SK-N-SH treated with all-trans-retinoic acid at 6 μM for 48 hours (cell line): ENCODE data around the gene NRXN3.

Experiments used
- BACH2 ChIP-seq: fragments of 250-450 bp; sonication (Bioruptor Pico); IDR thresholded peaks from 2 replicates; pipeline ENCODE4 v1.9.0; 2021; ENCODE audit warnings: mild to moderate bottlenecking, borderline replicate concordance
- CSDC2 ChIP-seq: fragments of 250-450 bp; sonication (Bioruptor Pico); IDR thresholded peaks from 2 replicates; pipeline ENCODE4 v1.5.0; 2020; ENCODE audit warnings: mild to moderate bottlenecking, moderate library complexity
- GLIS3 ChIP-seq: fragments of 250-450 bp; sonication (Bioruptor Pico); IDR thresholded peaks from 2 replicates; pipeline ENCODE4 v1.5.0; 2020; ENCODE audit warnings: mild to moderate bottlenecking, moderate library complexity
- ISL1 ChIP-seq: fragments of 250-450 bp; sonication (Bioruptor Pico); IDR thresholded peaks from 2 replicates; pipeline ENCODE4 v2.1.2; 2022; ENCODE audit warnings: mild to moderate bottlenecking, moderate library complexity
- OSR1 ChIP-seq: fragments of 250-450 bp; sonication (Bioruptor Pico); IDR thresholded peaks from 2 replicates; pipeline ENCODE4 v1.8.0; 2022; ENCODE audit warnings: moderate library complexity, mild to moderate bottlenecking, inconsistent platforms
- PPARA ChIP-seq: fragments of 250-450 bp; sonication (Bioruptor Pico); IDR thresholded peaks from 2 replicates; pipeline ENCODE4 v1.5.0; 2020; ENCODE audit warnings: mild to moderate bottlenecking, borderline replicate concordance
- RARB ChIP-seq: fragments of 250-450 bp; sonication (Bioruptor Pico); IDR thresholded peaks from 2 replicates; pipeline ENCODE4 v1.8.0; 2021; ENCODE audit warnings: mild to moderate bottlenecking, moderate library complexity
- SNAI2 ChIP-seq: fragments of 250-450 bp; sonication (Bioruptor Pico); IDR thresholded peaks from 2 replicates; pipeline ENCODE4 v1.5.0; 2020; ENCODE audit warnings: mild to moderate bottlenecking, moderate library complexity
- TOX ChIP-seq: fragments of 250-450 bp; sonication (Bioruptor Pico); IDR thresholded peaks from 2 replicates; pipeline ENCODE4 v1.8.0; 2021; ENCODE audit warnings: mild to moderate bottlenecking, moderate library complexity, borderline replicate concordance
- ZFP3 ChIP-seq: fragments of 250-450 bp; sonication (Bioruptor Pico); IDR thresholded peaks from 2 replicates; pipeline ENCODE4 v1.5.0; 2020; ENCODE audit warnings: mild to moderate bottlenecking, moderate library complexity
- TF ChIP-seq, protein P1 (sequence below): fragments of 250-450 bp; sonication (Bioruptor Pico); IDR thresholded peaks from 2 replicates; pipeline ENCODE4 v1.8.0; 2020; ENCODE audit warnings: mild to moderate bottlenecking, moderate library complexity, borderline replicate concordance
- TF ChIP-seq, protein P2 (sequence below): fragments of 250-450 bp; sonication (Bioruptor Pico); IDR thresholded peaks from 2 replicates; pipeline ENCODE4 v1.8.0; 2021; ENCODE audit warnings: low read depth, mild to moderate bottlenecking, moderate library complexity, borderline replicate concordance
- TF ChIP-seq, protein P3 (sequence below): fragments of 250-450 bp; sonication (Bioruptor Pico); IDR thresholded peaks from 2 replicates; pipeline ENCODE4 v1.5.1; 2020; ENCODE audit warnings: low read depth, mild to moderate bottlenecking, moderate library complexity

DNA sequence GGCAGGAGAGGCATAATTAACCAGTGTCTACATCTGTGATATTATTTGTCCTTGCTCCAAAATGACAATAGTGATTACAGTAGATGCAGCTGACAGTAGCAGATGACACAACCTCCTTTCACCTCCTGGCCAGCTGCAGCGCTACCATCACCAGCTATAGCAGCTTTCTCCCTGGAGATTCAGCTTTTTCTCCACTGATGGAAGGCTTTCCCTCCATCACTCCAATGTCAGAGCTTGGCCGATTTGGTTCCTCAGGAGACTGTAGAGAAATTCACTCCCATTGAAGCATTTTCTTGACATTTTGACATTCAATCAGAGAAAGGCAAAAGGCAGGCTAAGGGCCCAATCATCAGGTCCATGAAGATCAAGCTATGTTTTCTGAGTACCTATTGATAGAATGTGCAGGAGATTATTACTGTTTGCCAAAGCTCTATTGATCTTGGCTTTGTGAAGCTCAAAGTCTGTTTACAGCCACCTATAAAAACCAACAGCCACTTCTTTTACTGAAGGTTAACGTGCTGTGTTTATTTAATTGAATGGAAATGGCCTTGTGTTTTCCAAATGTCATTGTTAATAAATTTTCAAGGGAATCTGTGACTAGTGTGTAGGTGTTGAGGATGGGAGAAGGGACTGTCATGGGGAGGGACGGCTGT is 1256.1 kb downstream of the NRXN3 start:
- TF ChIP-seq PPARA (CRISPR knock-in tag) (no peak), SNAI2 (CRISPR knock-in tag) (no peak), RARB (CRISPR knock-in tag) (no peak), BACH2 (CRISPR knock-in tag) (no peak), OSR1 (CRISPR knock-in tag) (no peak), ZFP3 (CRISPR knock-in tag) (no peak), CSDC2 (CRISPR knock-in tag) (no peak), ISL1 (CRISPR knock-in tag) (no peak), GLIS3 (CRISPR knock-in tag) (no peak), TOX (CRISPR knock-in tag) (no peak)
- TF ChIP-seq, protein P1, sequence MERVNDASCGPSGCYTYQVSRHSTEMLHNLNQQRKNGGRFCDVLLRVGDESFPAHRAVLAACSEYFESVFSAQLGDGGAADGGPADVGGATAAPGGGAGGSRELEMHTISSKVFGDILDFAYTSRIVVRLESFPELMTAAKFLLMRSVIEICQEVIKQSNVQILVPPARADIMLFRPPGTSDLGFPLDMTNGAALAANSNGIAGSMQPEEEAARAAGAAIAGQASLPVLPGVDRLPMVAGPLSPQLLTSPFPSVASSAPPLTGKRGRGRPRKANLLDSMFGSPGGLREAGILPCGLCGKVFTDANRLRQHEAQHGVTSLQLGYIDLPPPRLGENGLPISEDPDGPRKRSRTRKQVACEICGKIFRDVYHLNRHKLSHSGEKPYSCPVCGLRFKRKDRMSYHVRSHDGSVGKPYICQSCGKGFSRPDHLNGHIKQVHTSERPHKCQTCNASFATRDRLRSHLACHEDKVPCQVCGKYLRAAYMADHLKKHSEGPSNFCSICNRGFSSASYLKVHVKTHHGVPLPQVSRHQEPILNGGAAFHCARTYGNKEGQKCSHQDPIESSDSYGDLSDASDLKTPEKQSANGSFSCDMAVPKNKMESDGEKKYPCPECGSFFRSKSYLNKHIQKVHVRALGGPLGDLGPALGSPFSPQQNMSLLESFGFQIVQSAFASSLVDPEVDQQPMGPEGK (CRISPR knock-in tag), result no peak
- TF ChIP-seq, protein P2, sequence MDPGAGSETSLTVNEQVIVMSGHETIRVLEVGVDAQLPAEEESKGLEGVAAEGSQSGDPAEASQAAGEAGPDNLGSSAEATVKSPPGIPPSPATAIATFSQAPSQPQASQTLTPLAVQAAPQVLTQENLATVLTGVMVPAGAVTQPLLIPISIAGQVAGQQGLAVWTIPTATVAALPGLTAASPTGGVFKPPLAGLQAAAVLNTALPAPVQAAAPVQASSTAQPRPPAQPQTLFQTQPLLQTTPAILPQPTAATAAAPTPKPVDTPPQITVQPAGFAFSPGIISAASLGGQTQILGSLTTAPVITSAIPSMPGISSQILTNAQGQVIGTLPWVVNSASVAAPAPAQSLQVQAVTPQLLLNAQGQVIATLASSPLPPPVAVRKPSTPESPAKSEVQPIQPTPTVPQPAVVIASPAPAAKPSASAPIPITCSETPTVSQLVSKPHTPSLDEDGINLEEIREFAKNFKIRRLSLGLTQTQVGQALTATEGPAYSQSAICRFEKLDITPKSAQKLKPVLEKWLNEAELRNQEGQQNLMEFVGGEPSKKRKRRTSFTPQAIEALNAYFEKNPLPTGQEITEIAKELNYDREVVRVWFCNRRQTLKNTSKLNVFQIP (CRISPR knock-in tag), result no peak
- TF ChIP-seq, protein P3, sequence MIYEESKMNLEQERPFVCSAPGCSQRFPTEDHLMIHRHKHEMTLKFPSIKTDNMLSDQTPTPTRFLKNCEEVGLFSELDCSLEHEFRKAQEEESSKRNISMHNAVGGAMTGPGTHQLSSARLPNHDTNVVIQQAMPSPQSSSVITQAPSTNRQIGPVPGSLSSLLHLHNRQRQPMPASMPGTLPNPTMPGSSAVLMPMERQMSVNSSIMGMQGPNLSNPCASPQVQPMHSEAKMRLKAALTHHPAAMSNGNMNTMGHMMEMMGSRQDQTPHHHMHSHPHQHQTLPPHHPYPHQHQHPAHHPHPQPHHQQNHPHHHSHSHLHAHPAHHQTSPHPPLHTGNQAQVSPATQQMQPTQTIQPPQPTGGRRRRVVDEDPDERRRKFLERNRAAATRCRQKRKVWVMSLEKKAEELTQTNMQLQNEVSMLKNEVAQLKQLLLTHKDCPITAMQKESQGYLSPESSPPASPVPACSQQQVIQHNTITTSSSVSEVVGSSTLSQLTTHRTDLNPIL (CRISPR knock-in tag), result no peak
